SIG-M5 treated with dmso at 0.1 percent for 504 hours (cell line): ENCODE results near the gene VAT1L.

Experiments
- DNase-seq: peaks from one replicate; lab custom pipeline; 2025; ENCODE audit not compliant: unreplicated experiment; lab: John Stamatoyannopoulos, UW

VAT1L gene

DNA sequence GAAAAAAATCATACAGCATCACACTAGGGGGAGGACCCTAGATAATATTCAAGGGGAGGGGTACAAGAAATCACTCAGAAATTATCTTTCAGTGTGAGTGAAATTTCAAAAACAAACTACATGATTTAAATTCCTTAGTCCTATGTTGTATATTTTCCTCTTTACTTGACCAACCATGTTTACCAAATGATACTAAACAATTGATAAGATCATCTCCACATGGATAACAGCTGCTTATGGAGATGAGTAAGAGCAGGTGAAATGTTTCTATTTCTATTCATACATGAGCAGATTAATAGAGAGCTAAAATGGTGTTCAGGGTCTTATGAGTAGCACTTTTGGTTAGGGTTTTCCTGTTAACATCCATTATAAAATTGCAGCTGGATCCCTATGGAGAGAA, 7.3 kb upstream of the VAT1L start:
- no peak for DNase-seq

DNA sequence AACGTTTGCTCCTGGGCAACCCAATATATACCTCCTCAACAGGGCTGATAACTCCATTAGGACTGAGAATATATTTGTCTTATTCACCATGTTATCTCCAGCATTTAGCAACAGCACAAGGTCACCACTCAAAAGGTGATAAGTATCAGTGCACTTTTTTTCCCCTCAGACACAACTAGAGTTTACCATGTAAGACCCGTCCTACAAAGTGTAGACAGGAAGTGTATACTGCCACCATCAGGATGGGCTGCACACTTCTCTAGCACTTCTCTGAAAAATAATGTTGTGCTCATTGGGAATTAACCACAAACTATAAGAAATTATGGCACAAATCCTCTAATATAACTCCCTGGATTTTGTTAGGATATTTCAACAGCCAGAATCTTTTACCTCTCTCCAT, 5.7 kb upstream of the VAT1L start:
- no peak for DNase-seq

DNA sequence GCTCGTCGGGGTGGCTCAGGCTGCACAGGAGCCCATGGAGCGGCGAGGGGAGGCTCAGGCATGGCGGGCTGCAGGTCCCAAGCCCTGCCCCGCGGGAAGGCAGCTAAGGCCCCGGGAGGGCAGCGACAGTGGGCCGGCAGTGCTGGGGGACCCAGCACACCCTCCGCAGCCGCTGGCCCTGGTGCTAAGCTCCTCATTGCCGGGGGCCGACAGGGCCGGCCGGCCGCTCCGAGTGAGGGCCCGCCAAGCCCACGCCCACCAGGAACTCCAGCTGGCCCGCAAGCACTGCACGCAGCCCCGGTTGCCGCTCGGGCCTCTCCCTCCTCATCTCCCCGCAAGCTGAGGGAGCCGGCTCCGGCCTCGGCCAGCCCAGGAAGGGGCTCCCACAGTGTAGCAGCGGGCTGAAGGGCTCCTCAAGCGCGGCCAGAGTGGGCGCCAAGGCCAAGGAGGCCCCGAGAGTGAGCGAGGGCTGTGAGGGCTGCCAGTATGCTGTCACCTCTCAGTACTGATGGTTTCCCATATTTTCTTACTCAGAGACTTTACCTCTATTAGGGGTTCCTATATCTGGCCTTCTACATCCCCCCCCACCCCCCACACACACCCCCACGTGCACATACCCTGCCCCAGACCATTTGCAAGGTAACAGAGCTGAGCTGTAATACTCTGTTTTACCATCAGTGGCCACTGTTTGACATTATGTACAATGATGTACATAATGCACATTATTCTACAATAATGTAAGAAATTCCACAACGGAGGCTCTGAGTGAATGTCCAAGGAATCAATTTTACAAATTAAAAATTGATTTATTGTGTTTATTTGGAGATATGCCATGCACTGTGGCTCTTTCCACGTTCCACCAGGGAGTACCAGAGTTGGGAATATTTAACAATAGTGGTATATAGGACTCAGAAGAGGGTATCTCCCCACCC, 3.7 kb upstream of the VAT1L start:
- no peak for DNase-seq

DNA sequence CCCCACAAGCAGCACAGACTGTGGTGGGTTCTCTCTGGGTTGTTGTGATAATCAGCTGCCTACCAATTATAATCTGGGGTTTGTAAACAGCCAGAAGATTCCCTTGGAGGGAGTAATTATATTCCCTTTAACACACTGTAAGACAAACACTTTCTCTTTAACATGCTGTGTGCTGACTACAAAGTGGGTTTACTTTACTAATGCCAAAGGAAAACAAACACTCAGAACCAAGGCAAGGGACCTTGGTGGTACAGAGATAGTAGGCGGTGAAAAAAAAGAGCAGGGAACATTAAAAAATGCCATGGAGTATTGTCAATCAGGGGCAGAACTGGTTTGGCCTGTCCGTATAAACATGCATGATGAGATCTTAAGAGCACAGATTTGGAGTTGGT, 3.0 kb upstream of the VAT1L start:
- no peak for DNase-seq

DNA sequence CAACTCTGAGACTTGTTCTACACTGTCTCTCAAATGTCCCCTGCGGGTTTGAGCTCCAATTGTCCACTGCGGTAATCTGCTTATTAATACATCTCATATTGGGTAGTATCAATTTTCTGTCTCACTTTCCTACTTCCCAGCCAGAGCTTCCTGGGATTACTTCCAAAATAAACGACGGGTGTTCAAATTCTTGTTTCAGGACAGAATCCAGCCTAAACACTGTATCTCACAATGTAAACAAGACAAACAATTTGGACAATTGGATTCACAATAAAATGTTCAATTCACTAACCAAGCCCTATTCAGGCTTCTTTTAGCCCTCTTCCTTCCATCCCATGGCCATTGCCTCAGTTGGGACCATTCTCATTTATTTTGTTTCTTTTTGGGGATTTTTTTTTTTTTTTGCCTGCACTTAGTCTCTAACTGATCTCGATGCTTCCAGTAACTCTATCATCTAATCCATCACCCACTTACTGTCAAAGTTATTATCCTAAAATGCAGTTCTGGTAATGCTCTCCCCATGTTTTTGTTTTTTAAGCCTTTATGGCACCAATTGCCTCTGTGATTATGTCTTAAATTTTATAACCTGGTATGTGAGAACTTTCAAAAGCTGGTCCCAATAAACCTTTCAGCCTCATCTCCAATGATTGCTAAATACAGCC, 2.0 kb upstream of the VAT1L start:
- no peak for DNase-seq

DNA sequence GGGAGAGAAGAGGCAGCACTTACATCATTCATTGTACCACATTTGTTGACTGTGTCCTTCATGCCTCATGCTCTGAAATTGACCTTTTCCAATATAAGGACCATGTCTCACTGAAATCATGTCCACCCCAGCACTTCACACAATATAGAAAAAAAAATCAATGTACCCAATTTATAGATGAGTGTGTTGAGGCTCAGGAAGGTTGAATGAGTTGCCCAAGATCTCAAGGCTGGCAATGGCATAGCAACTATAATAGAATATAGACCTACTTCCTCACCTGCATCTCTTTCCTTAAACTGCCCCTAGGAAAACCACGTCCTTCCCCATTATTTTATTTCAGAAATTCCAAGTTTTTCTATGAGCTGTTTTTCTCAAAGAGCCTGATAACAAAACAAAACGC, 912 bp upstream of the VAT1L start:
- no peak for DNase-seq

DNA sequence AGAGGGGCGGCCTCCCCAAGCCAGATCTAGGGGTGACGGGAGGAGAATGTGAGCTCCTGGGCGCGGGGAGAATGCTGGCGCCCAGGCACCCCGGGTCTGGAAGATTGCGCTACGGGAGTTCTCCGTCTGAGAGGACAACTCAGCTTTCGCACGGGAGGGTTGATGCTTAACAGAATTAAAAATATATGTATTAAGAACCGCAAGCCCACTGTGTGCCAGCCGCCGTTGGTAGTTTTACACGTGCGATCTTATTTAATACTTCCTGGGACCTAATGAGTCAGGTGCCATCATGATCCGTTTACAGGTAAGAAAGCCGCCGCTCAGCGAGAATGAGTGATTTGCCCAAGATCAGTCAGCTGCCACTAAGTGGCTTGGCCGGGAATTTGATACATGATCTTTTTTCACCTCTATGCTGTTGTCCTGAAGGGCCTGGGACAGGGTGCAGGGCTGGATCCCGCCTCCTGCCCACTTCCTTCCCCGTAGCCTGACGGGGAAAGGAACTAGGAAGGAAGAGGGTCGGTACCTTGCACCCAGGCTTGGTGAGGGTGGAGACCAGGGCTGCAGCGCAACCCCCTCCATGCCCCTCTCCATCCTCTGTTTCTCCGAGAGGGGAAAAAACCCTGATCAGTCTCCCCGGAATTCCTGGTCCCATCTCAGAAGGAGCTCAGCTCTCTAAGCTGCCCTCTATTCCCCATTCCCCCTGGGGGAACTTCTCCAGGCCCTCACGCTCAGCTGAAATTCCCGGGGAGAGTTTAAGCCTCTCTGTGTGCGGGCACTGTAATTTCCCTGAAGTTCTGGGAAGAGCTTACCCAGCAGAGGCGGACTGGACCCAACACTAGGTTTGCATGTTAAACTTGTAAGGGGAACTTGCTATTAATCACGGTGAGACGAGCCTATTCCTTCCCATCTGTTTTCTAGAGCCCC, 983 bp downstream of the VAT1L start:
- no peak for DNase-seq

DNA sequence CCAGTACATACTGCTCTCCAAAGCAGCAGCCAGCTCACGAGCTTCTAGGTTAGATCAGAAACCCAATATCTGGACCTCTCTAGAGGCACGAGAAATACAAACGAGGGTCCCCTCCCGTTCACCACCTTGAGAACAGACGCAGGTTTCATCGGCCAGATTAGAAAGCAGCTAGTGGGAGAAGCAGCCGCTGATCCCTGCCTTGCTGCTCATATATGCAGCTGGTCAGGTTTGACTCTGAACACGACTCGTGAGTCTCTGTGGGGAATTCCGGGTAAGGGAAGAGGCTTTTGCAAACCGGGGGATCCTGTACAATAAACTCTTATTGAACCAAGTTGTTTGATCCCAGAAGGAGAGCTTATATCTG, 1.6 kb downstream of the VAT1L start:
- no peak for DNase-seq

DNA sequence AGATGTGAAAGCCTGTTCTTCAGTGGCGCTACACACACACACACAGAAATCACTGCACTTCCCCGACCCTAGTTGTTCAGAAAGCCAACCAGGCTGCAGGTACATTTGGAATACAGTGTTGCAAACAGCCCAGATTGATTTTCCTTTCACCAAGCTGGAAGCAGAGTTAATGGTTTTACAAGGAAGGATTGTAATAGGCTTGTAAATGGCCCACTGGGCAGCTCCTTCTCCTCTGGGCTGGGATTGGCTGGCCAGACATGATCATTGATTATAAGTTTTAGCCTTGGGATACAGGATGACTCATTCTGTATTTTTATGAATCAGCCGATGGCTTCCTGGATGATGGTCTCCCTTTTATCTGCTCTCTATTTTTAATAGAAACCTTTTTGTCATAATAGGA, 2.5 kb downstream of the VAT1L start:
- no peak for DNase-seq

DNA sequence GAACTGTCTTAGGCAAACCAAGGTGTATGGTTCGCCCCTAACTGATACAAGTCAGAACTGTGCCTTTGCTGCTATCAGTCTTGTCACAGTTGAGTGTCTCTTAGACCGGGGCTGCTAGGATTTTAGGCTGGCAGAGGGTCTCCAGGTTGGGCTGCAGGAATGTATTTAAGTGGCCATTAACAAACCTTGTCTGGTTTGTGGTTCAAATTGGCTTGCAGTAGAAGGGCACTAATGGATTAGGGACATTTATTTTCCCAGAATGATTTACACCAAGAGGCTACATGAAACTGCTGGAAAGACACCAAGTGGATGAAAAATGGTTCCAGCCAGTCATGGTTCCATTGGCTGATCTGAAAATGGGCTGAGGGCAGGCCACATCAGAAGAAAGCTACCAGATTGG, 5.1 kb downstream of the VAT1L start:
- no peak for DNase-seq

DNA sequence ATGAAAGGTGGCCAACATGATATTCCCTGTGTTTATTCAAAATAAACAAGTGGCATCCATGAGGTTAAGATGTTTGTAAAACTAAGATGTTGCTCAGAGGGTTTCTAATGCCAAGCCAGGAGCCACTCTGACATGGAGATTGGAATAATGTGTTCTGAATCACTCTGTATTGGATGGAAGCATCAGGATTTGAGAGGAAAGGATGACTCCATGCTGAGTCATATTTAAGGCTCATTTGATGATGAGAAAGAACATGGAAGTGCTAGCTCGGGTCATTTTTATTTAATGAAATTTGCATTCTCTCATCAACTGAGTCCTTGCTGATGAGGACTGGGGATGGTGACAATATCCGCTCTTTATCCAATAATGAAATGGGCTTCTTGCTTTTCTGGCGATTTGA, 6.2 kb downstream of the VAT1L start:
- DNase-seq: no peak

DNA sequence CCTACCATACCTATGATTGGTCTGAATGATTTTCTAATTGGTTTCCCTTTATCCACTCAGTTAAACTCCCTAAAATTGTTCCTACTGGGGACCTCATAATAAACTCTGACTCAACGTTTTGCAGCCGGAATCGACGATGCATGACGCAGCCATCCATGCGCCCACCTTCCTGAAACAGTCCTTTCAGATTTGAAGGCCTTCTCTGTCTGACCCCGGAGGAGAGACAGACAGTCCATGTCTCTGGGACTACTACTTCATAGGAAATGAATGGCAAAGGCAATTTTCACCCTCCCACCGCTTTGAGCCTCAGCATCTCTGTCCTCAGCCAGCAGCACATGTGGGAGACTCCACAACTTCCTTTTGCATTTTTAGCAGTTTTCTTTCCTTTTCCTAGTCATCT, 13.5 kb downstream of the VAT1L start:
- no peak for DNase-seq

DNA sequence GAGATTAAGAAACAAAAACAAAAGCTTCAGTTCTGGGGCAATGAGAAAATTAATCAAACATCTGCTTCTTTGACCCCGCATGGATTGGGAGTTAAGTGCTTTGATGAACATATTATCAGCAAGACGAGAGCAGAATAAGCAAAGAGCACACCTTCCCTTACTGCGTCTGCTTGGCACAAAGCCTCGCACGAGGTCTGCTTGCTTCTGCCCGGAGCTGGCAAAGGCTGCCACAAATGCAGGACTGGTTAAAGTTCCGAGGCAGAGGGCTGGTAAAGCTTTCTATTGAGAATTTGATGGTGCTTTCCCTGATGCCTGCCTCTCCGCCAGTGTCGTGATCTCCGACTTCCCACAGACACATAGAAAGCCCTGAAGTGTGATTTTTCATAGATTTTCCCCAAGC, 17.0 kb downstream of the VAT1L start:
- DNase-seq: no peak

DNA sequence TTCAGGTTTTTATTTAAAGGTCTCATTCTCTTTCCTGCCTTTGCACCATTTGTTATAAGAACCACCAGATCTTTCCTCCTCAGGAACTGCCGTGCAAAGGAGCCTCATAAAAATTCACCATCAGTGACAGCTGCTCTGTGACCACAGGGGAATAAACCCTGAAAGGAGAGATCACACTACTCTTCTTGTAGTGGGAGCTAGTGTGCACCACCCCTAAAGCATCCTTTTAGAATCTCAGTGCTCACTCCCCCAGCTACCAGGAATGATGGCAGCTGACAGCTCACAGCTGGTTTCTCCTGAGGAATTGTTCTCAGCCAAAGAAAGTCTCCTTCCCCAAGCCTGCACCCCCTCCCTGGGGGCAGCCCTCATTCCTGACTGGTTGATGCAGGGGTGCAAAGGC, 18.7 kb downstream of the VAT1L start:
- no peak for DNase-seq

DNA sequence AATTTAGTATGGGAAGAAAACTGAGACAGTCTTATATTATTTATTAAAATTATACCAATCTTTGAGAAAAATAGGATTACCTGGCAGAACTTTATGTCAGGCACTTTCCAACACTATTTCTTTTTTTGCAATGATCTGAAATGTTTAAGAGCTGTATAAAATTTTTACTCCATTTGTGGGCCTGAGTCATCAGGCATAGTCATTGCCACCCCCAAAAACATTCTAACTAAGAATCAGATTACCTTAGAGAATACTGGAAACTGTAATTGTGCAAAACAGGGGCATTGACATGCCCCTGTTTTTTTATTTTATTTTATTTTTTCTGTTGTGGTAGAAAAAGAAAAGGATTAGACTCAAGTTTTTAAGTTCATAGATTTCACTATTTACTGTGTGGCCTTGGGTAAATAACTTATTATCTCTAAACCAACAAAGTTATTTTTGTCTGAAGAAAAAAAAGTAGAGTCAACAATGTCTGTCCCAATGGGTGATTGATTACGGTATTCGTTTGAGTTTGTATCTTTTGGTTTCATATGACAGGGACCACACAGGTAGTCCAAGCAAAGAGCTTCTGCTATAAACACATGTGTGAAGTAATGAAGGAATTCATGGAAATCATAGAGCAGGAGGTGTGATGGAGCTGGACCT, 24.6 kb downstream of the VAT1L start:
- DNase-seq: no peak

DNA sequence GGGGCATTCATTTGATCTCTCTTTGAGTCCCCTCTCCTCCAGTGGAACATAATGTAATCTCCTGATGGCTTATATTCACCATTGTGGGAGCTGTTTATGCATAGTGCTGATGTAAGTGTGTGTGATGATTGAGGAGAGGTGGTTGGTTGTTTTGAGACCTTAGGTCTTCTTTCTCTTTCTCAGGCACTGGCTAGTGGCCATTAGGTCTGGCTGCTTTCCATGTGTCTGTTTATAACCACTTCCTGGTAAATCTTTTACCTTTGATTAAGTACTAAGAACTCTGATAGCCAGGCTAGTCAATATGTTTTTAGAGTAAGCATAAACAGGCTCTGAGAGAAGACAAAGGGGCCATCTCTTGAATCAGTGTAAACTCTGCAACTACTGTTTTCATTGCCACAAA, 27.9 kb downstream of the VAT1L start:
- DNase-seq: no peak

DNA sequence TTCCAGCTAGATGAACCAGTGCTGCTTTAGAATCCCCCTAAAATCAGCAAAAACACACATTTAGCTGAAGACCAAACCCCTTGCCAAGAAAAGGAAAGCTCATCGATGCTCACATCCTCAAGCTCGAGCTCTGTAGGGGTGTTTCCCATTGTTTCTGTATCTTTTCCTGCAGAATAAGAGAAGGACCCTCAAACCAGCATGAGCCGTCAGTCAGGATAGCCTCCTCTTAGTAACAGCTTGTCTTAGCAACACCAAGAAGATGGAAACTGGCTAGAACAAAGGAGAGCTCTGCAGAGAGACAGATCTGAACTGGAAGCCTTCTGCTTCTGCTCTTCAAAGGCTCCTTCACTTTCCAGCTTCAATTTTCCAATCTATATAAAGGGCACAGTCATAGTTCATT, 32.0 kb downstream of the VAT1L start:
- no peak for DNase-seq

DNA sequence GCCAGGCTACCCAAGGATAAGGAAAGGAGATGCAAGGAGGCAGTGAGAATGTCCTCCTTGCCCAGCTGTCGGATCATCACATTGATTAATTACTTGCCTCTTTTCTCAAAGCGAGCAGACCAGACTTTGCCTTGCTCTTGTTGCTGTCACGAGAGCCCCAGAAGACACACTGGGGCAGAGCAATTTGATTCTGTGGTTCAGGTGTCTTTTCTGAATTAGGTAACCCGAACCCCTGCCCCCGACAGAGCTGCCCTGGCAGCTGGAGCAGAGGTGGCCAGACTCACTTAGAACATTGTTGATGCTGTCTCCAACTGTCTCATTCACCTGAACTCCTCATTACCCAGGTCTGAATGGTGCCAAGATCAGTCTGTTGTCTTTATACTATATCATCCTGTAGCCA, 34.3 kb downstream of the VAT1L start:
- DNase-seq: no peak

DNA sequence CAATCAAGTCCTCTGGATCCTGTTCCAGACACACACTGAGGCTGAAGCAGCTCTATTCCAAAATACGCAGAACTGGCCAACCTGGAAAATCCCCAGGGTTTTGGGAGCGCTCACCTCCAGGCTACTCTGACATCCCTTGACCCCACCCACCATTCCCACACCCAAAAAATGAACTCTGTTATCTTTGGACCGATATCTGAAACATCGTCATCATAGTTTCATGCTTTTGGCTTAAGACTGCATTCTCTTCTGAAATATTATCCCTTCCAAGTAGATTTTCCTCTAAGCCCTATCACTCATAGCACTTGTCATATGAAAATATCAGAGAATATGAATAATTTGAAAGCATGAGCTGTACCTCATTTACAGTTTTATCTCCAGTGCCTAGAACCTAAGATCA, 34.7 kb downstream of the VAT1L start:
- DNase-seq: no peak

DNA sequence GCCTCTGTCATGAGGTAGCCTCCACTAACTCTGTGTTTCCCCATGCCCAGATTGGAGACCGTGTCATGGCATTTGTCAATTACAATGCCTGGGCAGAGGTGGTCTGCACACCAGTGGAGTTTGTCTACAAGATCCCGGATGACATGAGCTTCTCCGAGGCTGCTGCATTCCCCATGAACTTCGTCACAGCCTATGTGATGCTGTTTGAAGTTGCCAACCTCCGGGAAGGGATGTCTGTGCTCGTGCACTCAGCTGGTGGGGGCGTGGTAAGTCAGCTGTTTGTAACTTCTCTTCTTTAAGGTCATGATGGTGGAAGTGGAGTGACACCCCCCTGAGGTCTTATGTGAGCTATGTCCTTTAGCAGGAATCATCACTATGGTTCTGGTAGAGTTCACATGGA, 36.8 kb downstream of the VAT1L start:
- no peak for DNase-seq

DNA sequence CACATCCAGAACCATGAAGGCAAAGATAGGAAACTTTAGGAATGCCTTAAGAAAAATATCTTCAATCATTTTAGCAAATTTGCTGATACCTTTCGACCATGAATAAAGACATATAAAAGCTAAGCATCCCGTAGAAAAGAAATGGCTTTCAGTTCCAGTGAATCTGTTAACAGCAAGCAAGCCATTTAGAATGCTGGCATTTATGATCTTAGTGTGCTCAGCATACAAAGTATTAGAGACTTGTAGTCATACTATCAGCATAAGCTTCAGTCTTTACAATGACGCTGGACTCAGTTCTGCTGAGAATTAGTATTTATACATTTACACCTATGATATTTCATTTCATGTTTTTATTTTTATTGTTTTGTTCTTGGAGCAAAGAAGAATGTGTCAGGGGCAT, 38.7 kb downstream of the VAT1L start:
- DNase-seq: no peak
